CD14-positive monocyte (primary cell): ENCODE measurements around the gene FUZ. TPM values are rescaled to one million over a fixed set of nuclear protein-coding genes. Genes with fewer than 3 reads are reported as not detected.

ENCODE experiments used
- DNase-seq, 3 donors: peaks; one replicate each; pipeline ENCODE4 v3.0.0-alpha.2; 2011 to 2022
- H2AFZ ChIP-seq: 2 replicates; pipeline ENCODE4 v1.6.0; 2012; ENCODE audit warnings: mild to moderate bottlenecking, low read depth, low read length, inconsistent platforms; ENCODE audit not compliant: insufficient read depth, poor library complexity, severe bottlenecking
- H3K27ac ChIP-seq, 2 donors: 1 replicate in 1 of 2; 2 replicates in 1 of 2; pipeline ENCODE4 v1.5.1; 2012 to 2013; ENCODE audit warnings: low read length in 2 of 2, control low read depth in 1 of 2, inconsistent platforms in 1 of 2, low read depth in 1 of 2, mild to moderate bottlenecking in 1 of 2
- H3K27me3 ChIP-seq, 2 donors: one replicate each; pipeline versions ENCODE4 v1.6.0 to v1.6.1; 2011 to 2013; ENCODE audit warnings: low read length in 2 of 2; ENCODE audit not compliant: control insufficient read depth in 2 of 2, insufficient read depth in 2 of 2
- H3K36me3 ChIP-seq, 2 donors: replicated peaks in 1 of 2; 1 replicate in 1 of 2; 2 replicates in 1 of 2; pipeline versions ENCODE4 v1.5.1 to v1.6.1; 2012 to 2013; ENCODE audit warnings: low read length in 2 of 2, control low read depth in 1 of 2, inconsistent platforms in 1 of 2, mild to moderate bottlenecking in 1 of 2; ENCODE audit not compliant: insufficient read depth in 2 of 2, control insufficient read depth in 1 of 2
- H3K4me1 ChIP-seq, 2 donors: 1 replicate in 1 of 2; 2 replicates in 1 of 2; pipeline versions ENCODE4 v1.5.1 to v1.6.1; 2012 to 2013; ENCODE audit warnings: low read length in 2 of 2, control low read depth in 1 of 2, inconsistent platforms in 1 of 2, mild to moderate bottlenecking in 1 of 2, moderate library complexity in 1 of 2; ENCODE audit not compliant: insufficient read depth in 2 of 2, control insufficient read depth in 1 of 2
- H3K4me2 ChIP-seq: replicated peaks from 2 replicates; pipeline ENCODE3; 2012; ENCODE audit warnings: low read length, moderate library complexity, mild to moderate bottlenecking; ENCODE audit not compliant: poor library complexity, severe bottlenecking; ENCODE audit errors: extremely low read depth
- H3K4me3 ChIP-seq, 3 experiments: fragments of 200-600 bp in 1 of 3; sonication (generic) in 1 of 3; replicated peaks in 1 of 3; 1 replicate in 2 of 3; 2 replicates in 1 of 3; pipeline ENCODE4 v1.5.1; 2011 to 2013; ENCODE audit warnings: low read length in 3 of 3, mild to moderate bottlenecking in 3 of 3, control low read depth in 2 of 3, low read depth in 2 of 3, inconsistent platforms in 1 of 3, moderate library complexity in 1 of 3
- H3K79me2 ChIP-seq: 2 replicates; pipeline ENCODE4 v1.6.0; 2012; ENCODE audit warnings: mild to moderate bottlenecking, control low read depth, inconsistent platforms, low read length, moderate library complexity; ENCODE audit not compliant: insufficient read depth
- H3K9ac ChIP-seq: 2 replicates; pipeline ENCODE4 v1.6.0; 2017; ENCODE audit warnings: low read length, mild to moderate bottlenecking; ENCODE audit not compliant: insufficient read depth, poor library complexity, severe bottlenecking
- H3K9me3 ChIP-seq, 2 donors: replicated peaks in 1 of 2; 1 replicate in 1 of 2; 2 replicates in 1 of 2; pipeline versions ENCODE4 v1.5.1 to v1.6.1; 2012 to 2013; ENCODE audit warnings: low read length in 2 of 2, control low read depth in 1 of 2; ENCODE audit not compliant: control insufficient read depth in 1 of 2, insufficient read depth in 1 of 2
- H4K20me1 ChIP-seq: 2 replicates; pipeline ENCODE4 v1.6.0; 2012; ENCODE audit warnings: mild to moderate bottlenecking, low read length, control low read depth, moderate library complexity; ENCODE audit not compliant: insufficient read depth
- H3K27ac Mint-ChIP-seq, 7 donors: one replicate each; pipeline ENCODE4 v1.8.0; 2020; ENCODE audit warnings: mild to moderate bottlenecking in 7 of 7, mixed read lengths in 7 of 7, moderate library complexity in 6 of 7, inconsistent platforms in 2 of 7
- H3K27me3 Mint-ChIP-seq, 3 donors: one replicate each; pipeline ENCODE4 v1.8.0; 2021 to 2022; ENCODE audit warnings: low read depth in 3 of 3, mild to moderate bottlenecking in 3 of 3, mixed read lengths in 3 of 3, moderate library complexity in 3 of 3, inconsistent platforms in 1 of 3
- H3K36me3 Mint-ChIP-seq, 2 donors: one replicate each; pipeline ENCODE4 v1.8.0; 2020; ENCODE audit warnings: mixed read lengths in 2 of 2, inconsistent platforms in 1 of 2, mild to moderate bottlenecking in 1 of 2
- H3K4me1 Mint-ChIP-seq: one replicate; pipeline ENCODE4 v1.8.0; 2020; ENCODE audit warnings: mild to moderate bottlenecking, mixed read lengths
- H3K4me3 Mint-ChIP-seq, 2 donors: one replicate each; pipeline ENCODE4 v1.8.0; 2020; ENCODE audit warnings: mild to moderate bottlenecking in 2 of 2, mixed read lengths in 2 of 2, moderate library complexity in 1 of 2
- H3K9me3 Mint-ChIP-seq, 7 donors: one replicate each; pipeline ENCODE4 v1.8.0; 2020 to 2022; ENCODE audit warnings: mixed read lengths in 7 of 7, mild to moderate bottlenecking in 6 of 7, moderate library complexity in 6 of 7, inconsistent platforms in 2 of 7
- whole genome bisulfite sequencing: methylation state at CpG from one replicate; pipeline ENCODE4 v1.1.5; 2013; ENCODE audit warnings: missing lambda C conversion rate; ENCODE audit not compliant: insufficient coverage; 5-methylcytosine and 5-hydroxymethylcytosine counted together
- intact Hi-C, 2 donors: fragments of 100-400 bp; cut with micrococcal nuclease; formaldehyde crosslinking; loops; one replicate each; pipeline versions ENCODE4 v1.15.0 to v1.15.1; 2023
- polyA plus RNA-seq, 3 donors: library from polyadenylated mRNA; depleted of rRNA in 1 of 3; unstranded in 2 of 3; stranded (reverse) in 1 of 3; fragments of 300-500 nt in 2 of 3; fragments of >200 nt in 1 of 3; fragmentation: Illumina TruSeq in 2 of 3; gene quantifications; 1 replicate in 2 of 3; 2 replicates in 1 of 3; pipeline ENCODE4 v1.2.3, GENCODE V29; 2012 to 2021
- TF ChIP-seq, protein P1 (sequence below): fragments of 200-600 bp; IDR thresholded peaks from one replicate; pipeline ENCODE4 v1.8.0; 2022; ENCODE audit warnings: antibody characterized with exemption, mild to moderate bottlenecking

FUZ gene
- polyA plus RNA-seq, 3 donors, result 5.3 to 16.7 (median 5.3) TPM

DNA sequence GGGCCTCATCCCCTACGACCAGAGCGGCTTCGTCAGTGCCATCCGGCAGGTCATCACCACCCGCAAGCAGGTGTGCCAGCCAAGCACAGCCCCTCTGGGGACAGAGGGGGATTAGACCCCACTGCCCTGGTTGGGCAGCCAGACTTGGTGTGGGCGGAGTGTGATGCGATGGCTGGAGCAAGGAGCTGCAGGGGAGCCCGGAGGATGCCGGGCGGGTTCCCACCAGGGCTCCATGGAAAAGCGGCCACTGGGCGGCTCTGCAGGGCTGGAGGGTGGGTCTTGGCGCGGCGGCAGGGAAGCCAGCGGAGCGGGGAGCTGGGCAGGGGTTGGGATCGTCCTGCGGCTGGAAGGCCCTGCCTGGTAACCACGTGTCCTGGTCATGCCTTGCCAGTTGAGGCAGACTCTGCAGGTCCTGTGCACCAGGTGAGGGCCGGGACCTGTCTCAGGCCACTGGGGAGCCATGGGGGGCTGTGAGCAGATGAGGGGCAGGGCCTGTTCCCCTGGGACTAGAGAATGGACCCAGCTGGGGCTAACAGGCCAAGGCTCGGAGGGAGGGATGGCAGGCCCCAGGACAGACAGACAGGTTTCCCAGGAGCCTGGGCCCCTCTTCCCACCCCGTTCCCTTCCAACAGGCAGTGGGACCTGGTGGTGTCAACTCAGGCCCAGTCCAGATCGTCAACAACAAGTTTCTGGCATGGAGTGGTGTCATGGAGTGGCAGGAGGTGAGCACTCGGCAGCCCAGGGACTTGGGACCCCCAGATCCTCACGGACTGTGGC lies 44.2 kb upstream of the FUZ start:
- Mint-ChIP-seq H3K4me1 (peaks cover 14% of the 10 kb centered on the region), H3K9me3 (peaks cover 0 to 2% (median 0%) of the 10 kb centered on the region in 7 donors), H3K27ac (peak overlapping the region in 2 of 7 donors; percentile 38 to 46), H3K36me3 (peaks cover 34 to 62% of the 10 kb centered on the region in 2 donors), H3K4me3 (no peak overlapping the region), H3K27me3 (peaks cover 9 to 10% (median 9%) of the 10 kb centered on the region in 3 donors)
- H3K27ac ChIP-seq, result no peak overlapping the region
- H3K27me3 ChIP-seq, result peaks cover 5 to 7% of the 10 kb centered on the region in 2 donors
- no peak overlapping the region for H3K4me2 ChIP-seq
- peaks cover 37 to 54% of the 10 kb centered on the region in 2 donors for H3K36me3 ChIP-seq
- DNase-seq, result no peak
- intact Hi-C loops, result no loop called here
- no peak overlapping the region for H2AFZ ChIP-seq
- H3K4me1 ChIP-seq, result peaks cover 3 to 7% of the 10 kb centered on the region in 2 donors
- no peak overlapping the region for H3K9ac ChIP-seq
- H3K4me3 ChIP-seq, result no peak overlapping the region
- TF ChIP-seq, protein P1, sequence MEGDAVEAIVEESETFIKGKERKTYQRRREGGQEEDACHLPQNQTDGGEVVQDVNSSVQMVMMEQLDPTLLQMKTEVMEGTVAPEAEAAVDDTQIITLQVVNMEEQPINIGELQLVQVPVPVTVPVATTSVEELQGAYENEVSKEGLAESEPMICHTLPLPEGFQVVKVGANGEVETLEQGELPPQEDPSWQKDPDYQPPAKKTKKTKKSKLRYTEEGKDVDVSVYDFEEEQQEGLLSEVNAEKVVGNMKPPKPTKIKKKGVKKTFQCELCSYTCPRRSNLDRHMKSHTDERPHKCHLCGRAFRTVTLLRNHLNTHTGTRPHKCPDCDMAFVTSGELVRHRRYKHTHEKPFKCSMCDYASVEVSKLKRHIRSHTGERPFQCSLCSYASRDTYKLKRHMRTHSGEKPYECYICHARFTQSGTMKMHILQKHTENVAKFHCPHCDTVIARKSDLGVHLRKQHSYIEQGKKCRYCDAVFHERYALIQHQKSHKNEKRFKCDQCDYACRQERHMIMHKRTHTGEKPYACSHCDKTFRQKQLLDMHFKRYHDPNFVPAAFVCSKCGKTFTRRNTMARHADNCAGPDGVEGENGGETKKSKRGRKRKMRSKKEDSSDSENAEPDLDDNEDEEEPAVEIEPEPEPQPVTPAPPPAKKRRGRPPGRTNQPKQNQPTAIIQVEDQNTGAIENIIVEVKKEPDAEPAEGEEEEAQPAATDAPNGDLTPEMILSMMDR, result no peak
- peaks cover 0 to under 1% of the 10 kb centered on the region in 2 donors for H3K9me3 ChIP-seq
- WGBS, result 96% methylated on average over 23 of the region's 26 CpGs
- peaks cover 83% of the 10 kb centered on the region for H4K20me1 ChIP-seq
- peaks cover 13% of the 10 kb centered on the region for H3K79me2 ChIP-seq

DNA sequence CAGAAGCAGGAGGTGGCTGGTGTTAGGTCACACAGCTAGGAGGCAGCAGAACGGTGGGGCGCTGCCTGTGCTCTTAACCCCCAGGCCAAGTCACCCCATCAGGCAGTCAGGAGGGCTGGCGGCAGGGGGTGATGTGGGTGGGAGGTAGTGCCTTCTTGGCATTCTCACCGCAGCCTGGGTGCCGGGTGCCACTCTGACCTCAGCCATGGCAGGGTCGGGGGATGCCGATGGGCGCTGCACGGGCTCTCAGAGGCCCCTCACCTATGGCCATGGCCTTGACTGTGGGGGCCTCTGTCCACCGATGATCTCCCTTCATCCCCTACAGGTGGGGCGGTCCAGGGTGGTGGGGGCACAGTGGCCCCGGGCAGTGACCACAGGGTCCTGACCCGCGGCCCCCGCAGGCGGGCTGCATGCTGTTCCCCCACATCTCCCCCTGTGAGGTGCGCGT lies 43.5 kb upstream of the FUZ start:
- H3K4me1 ChIP-seq, result peaks cover 9 to 14% of the 10 kb centered on the region in 2 donors
- H4K20me1 ChIP-seq, result peaks cover 89% of the 10 kb centered on the region
- TF ChIP-seq, protein P1, result no peak
- H3K27me3 ChIP-seq, result peaks cover 7 to 12% of the 10 kb centered on the region in 2 donors
- H3K79me2 ChIP-seq, result peaks cover 20% of the 10 kb centered on the region
- Mint-ChIP-seq H3K4me3 (no peak overlapping the region), H3K36me3 (peaks cover 32 to 57% of the 10 kb centered on the region in 2 donors), H3K27ac (no peak overlapping the region), H3K27me3 (peaks cover 13 to 16% (median 15%) of the 10 kb centered on the region in 3 donors), H3K4me1 (peaks cover 19% of the 10 kb centered on the region), H3K9me3 (peaks cover 0 to 5% (median 0%) of the 10 kb centered on the region in 7 donors)
- H3K36me3 ChIP-seq, result peaks cover 32 to 50% of the 10 kb centered on the region in 2 donors
- intact Hi-C loops, result no loop called here
- 93% methylated on average over 14 of the region's 18 CpGs for WGBS
- H3K9me3 ChIP-seq, result peaks cover 0 to 4% of the 10 kb centered on the region in 2 donors
- no peak for DNase-seq
- H3K9ac ChIP-seq, result no peak overlapping the region
- no peak overlapping the region for H3K4me2 ChIP-seq
- H3K4me3 ChIP-seq, result no peak overlapping the region
- H3K27ac ChIP-seq, result no peak overlapping the region
- no peak overlapping the region for H2AFZ ChIP-seq
